Measurements from ENCODE around the gene OR56A4.

The OR56A4 gene, protein sequence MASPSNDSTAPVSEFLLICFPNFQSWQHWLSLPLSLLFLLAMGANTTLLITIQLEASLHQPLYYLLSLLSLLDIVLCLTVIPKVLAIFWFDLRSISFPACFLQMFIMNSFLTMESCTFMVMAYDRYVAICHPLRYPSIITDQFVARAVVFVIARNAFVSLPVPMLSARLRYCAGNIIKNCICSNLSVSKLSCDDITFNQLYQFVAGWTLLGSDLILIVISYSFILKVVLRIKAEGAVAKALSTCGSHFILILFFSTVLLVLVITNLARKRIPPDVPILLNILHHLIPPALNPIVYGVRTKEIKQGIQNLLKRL

DNA sequence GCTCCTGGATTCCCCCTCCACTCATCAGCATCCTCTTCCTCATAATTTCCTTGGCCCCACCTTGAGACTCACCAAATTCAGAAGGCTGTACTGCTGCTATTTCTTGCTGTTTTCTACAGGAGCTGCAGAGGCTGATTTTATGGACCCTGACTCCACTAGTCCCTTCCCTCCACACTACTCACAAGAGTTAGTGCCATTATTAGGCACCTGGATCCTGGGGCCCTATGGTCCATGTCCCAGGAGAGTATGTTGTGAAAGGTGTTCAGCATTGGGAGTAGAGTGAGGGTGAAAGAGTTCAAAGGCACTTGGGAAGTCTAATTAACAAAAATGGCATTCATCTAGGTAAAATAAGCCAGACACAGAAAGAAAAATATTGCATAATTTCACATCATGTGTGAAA, at the start of gene OR56A4:
Gene OR56A4 (minus strand): TSS at position 101 of the 400 bp plus-strand sequence. CDS start 3,954 bp downstream, outside the sequence.
- TF ChIP-seq, protein P1, sequence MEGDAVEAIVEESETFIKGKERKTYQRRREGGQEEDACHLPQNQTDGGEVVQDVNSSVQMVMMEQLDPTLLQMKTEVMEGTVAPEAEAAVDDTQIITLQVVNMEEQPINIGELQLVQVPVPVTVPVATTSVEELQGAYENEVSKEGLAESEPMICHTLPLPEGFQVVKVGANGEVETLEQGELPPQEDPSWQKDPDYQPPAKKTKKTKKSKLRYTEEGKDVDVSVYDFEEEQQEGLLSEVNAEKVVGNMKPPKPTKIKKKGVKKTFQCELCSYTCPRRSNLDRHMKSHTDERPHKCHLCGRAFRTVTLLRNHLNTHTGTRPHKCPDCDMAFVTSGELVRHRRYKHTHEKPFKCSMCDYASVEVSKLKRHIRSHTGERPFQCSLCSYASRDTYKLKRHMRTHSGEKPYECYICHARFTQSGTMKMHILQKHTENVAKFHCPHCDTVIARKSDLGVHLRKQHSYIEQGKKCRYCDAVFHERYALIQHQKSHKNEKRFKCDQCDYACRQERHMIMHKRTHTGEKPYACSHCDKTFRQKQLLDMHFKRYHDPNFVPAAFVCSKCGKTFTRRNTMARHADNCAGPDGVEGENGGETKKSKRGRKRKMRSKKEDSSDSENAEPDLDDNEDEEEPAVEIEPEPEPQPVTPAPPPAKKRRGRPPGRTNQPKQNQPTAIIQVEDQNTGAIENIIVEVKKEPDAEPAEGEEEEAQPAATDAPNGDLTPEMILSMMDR (IDR thresholded peaks at IDR 0.05), result no peak
- Histone ChIP-seq H3K36me3 (no peaks in the 10 kb centered on the region), H3K9me3 (no peaks in the 10 kb centered on the region), H3K4me3 (ENCODE audit: low read depth in 1 of 2, low read length in 1 of 2) (no peak within 1 kb of the TSS), H3K27ac (no peak within 1 kb of the TSS), H3K27me3 (no peaks in the 10 kb centered on the region), H3K4me1 (ENCODE audit: control insufficient read depth in 1 of 2, insufficient read depth in 1 of 2, low read depth in 1 of 2, low read length in 1 of 2) (peaks cover 19 to 41% of the 10 kb centered on the region in 2 experiments)

DNA sequence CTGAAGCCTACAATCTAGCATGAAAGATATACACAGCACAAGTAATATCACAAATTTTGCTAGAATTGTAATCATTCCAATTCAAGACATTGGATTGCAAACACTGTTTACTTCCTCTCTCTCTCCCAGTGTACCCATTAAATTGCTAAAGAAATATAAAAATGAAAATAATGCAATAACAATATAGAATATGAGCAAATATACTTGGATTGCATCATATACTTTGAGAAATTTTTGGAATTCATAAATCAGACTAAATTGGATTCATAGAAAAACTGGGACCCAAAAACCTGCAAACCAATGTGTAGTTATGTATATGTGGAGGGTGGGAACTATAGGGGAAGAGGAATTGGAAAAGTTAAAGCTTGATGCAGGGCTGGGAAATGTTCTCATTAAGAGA, 48.8 kb upstream of the OR56A4 start:
- H3K4me3 ChIP-seq (ENCODE audit: low read depth in 1 of 2, low read length in 1 of 2), result no peak overlapping the region
- H3K27ac ChIP-seq, result no peak overlapping the region
- TF ChIP-seq, protein P1 (IDR thresholded peaks at IDR 0.05), result no peak
- H3K4me1 ChIP-seq (ENCODE audit: control insufficient read depth in 1 of 2, insufficient read depth in 1 of 2, low read depth in 1 of 2, low read length in 1 of 2), result peaks cover 4 to 6% of the 10 kb centered on the region in 2 experiments
- H3K27me3 ChIP-seq, result no peaks in the 10 kb centered on the region
- no peaks in the 10 kb centered on the region for H3K36me3 ChIP-seq
- no peaks in the 10 kb centered on the region for H3K9me3 ChIP-seq

DNA sequence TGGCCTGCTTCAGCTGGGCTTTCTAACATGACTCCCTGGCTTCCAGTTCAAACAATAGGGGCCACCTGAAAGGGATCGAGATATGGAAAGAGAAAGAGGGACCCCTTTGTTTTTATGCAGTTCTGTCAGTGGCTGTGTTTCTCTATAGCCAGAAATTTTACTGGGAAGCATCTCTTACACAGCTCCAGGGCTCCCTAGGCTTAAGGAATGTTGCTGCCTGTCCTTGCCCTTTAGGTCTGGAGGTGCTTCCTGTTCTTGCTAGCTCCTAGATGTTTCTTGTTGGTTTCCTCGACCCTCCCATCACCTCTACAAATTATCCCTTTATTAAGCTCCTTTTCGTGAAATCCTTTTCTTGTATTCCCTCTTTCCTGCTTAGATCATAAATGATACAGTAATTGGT, 45.6 kb upstream of the OR56A4 start:
- no peaks in the 10 kb centered on the region for H3K27me3 ChIP-seq
- H3K4me1 ChIP-seq (ENCODE audit: control insufficient read depth in 1 of 2, insufficient read depth in 1 of 2, low read depth in 1 of 2, low read length in 1 of 2), result peaks cover 4 to 6% of the 10 kb centered on the region in 2 experiments
- no peak overlapping the region for H3K27ac ChIP-seq
- H3K4me3 ChIP-seq (ENCODE audit: low read depth in 1 of 2, low read length in 1 of 2), result no peak overlapping the region
- H3K36me3 ChIP-seq, result no peaks in the 10 kb centered on the region
- TF ChIP-seq, protein P1 (IDR thresholded peaks at IDR 0.05), result no peak
- H3K9me3 ChIP-seq, result no peaks in the 10 kb centered on the region

DNA sequence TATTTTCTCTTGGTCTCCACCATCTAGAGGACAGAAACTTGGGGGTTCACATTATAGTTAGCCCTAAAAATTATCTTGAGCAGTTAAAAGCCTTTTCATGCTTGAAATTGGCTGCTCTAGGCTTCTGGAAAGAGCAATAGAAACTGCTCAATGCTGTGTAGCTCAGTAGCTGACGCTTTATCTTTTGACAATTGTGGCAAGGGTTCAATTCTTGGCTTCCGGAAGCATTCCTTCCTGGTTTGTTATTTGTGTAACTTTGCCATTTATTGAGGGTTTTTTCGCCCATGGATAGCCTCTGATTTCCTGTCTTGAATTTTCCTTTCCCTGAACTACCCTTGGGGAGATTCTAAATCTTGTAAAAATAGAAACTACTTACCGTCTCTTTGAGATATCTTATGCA, 34.1 kb upstream of the OR56A4 start:
- Histone ChIP-seq H3K4me1 (ENCODE audit: control insufficient read depth in 1 of 2, insufficient read depth in 1 of 2, low read depth in 1 of 2, low read length in 1 of 2) (peaks cover 9 to 25% of the 10 kb centered on the region in 2 experiments), H3K4me3 (ENCODE audit: low read depth in 1 of 2, low read length in 1 of 2) (peak overlapping the region; percentile 21 to 35), H3K9me3 (no peaks in the 10 kb centered on the region), H3K36me3 (no peaks in the 10 kb centered on the region), H3K27me3 (no peaks in the 10 kb centered on the region), H3K27ac (peak overlapping the region; percentile 64)
- TF ChIP-seq, protein P1 (IDR thresholded peaks at IDR 0.05), result no peak

DNA sequence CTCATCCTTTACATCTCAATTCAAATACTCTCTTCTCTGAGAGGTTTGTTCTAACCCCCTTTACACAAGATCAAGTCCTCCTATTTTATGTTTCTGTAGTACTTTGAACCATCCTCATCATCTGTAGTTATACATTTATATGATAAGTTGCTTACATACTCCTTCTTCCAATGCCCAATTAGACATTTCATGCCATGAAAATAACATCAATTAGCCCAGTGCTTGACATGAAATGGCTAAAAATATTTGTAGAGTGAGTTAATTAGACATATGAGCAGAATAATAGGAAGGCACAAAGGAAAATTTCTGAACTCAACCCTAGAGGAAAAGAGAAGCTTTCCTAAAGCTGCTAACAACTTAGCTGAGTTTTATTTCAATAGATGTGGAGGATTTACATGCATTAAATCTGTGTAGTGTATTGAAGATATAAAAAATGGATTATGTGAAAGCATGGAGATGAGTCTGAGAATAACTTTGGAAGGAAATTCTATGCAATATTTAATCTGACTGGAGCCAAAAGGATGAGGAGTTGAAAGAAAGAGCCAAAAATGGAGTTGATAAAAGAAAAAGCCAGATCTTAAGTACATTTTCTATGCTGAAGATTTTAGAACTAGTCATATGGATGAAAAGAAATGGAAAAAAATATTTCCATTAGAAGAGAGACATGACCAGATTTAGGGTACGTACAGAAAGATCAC, 24.1 kb upstream of the OR56A4 start, which contains the start of gene OR56A1:
Gene OR56A1 (minus strand): TSS at position 51 of the 698 bp plus-strand sequence. CDS start 3,066 bp downstream, outside the sequence.
- Histone ChIP-seq H3K4me1 (ENCODE audit: control insufficient read depth in 1 of 2, insufficient read depth in 1 of 2, low read depth in 1 of 2, low read length in 1 of 2) (peaks cover 0 to 7% of the 10 kb centered on the region in 2 experiments), H3K4me3 (ENCODE audit: low read depth in 1 of 2, low read length in 1 of 2) (no peak within 1 kb of the TSS), H3K27me3 (no peaks in the 10 kb centered on the region), H3K36me3 (no peaks in the 10 kb centered on the region), H3K9me3 (no peaks in the 10 kb centered on the region), H3K27ac (no peak within 1 kb of the TSS)
- TF ChIP-seq, protein P1 (IDR thresholded peaks at IDR 0.05), result no peak

Data from neutrophil (primary cell).